ENCODE data around the gene CD34.

DNA sequence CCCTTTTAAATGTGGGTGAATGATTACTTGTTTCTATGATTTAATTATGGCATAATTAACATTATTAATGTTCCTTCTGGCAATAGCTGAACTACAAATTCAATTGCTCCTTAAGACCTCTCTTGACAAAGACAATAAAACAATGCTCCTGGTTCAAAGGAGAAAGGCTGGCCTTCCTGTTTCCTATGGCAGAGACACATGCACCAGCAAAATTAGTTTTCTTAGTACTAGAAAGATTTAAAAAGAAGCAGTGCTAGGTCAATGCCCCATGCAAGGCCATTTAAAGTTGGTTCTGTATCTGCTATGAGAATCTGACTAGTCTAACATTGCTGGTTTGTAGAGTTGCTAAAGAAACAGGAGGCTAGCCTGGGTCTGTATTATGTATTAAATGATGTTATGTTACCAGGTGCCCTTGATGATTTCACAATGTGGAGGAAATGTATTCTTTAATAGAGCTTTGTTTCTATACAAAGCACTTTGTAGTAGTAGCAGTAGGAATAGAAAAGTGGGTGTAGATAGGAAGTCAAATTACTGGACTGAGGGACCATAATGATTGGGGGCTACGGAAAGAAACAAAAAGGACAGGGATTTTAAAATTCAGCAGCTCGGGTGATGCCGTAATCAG is 38.8 kb upstream of the CD34 start:
- TF ChIP-seq CTCF (IDR thresholded peaks at IDR 0.05; ENCODE audit: low read depth, low read length): no peak
- TF ChIP-seq EZH2phosphoT487 (IDR thresholded peaks at IDR 0.05; ENCODE audit: low read depth): no peak
